ENCODE results near the gene TENM4.

TENM4 gene

DNA sequence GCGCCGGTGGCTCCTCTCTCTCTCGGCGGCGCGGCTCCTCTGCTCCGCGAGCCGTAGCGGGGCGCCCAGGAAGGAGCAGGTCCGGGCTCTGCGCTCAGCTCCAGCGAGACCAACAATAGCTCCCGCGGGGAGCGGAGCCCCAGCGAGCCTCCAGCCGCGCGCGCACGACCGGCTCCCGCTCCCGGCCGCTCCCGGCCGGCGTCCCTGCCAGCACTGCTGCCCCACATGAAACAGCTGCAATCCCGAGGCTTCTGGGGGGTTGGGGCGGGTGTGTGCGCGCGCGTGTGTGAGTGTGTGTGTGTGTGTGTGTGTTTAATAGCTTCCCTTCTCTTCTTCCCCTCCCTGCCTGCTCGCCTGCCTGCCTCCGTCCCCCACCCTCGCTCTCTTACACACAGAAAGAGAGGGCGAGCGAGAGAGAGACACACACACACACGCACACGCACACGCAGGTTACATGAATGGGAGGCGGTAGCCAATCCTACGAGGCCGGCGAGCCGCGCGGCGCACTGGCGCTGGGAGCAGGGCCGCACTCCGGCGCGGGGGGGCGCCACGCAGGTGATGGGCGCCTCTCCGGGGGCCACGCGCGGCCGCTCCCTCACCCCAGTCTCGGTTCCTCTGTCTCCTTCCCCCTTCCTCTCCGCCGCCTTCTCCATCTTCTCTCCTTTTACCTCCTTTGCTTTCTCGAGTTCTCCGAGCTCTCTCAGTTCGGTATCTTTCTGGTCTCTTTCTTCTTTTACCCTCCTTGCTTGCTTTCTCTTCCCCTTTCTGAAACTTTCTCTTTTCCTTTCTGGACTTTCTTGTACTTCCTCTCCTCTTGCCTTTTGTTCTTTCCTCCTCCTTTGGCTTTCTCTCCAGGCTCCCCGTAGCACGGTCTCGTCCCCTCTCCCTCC lies at the start of gene TENM4:
TSS of gene TENM4 (minus strand) at position 460 of the 890 bp plus-strand sequence. CDS start 371,086 bp downstream, outside the sequence.
- peak; percentile 83 to 85 for DNase-seq

DNA sequence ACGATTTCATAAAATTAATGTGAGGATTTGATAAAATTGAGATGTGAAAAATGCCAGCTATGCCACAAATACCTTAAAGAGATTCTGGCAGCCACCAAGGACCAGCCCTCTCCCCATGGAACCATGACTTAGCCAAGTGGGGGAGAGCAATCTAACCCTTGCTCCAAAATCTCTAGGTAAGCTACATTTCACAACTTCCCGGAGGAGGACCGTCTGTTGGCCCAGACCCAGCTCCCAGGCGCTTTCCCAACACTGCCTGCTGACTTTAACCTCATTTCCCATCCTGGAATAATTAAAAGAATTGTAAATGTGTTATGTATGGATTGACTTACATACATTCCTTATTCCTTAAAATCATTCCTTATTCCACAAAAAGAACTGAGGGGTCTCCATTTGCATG lies 47.5 kb upstream of the TENM4 start:
- DNase-seq = no peak

DNA sequence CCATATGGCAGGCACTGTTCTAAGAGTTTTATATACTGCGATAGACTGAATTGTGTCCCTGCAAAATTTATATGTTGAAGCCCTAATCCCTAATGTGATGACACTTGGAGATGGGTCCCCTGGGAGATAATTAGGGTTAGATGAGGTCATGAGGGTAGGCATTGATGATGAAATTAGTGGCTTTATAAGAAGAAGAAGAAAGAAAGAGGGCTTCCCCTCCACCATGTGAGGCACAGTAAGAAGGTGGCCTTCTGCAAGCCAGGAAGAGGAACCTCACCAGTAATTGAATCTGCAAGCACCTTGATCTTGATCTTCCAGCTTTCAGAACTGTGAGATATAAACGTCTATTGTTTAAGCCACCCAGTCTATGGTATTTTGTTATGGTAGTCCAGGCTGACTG lies 46.6 kb upstream of the TENM4 start:
- no peak for DNase-seq

DNA sequence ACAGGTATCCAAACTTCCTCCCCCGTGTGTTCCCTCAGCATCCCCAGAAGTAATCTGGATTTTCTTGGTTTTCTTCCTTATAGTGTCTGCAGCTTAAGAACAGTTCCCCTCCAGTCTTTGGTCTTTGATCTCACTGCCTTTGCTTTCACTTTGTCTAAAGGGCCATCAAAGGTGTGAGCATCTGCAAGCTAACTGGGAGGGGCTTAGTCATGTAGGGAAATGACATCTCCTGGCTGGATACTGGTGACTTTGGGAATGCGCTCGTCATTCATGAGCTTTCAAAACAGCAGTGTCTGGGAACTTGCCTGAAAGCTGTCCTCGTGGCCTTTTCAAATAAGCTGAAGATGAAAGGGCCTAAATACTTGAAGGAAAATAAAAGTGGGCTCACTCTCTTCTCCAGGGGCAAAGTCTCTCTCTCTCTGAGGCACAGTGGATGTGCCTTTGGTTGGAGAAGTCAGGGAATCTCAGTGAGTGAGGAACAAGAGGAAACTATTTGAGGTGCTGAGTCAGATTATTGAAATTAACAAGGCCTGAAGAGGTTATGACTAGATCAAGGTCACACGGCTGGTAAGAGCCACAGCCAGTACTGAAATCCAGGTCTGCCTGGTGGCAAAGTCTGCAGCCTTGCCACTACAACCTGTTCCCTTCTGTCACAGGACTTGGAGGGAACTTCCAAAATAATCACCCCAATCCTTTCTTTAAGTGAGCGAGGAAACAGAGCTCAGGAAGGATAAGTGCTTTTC lies 45.6 kb upstream of the TENM4 start:
- no peak for DNase-seq

DNA sequence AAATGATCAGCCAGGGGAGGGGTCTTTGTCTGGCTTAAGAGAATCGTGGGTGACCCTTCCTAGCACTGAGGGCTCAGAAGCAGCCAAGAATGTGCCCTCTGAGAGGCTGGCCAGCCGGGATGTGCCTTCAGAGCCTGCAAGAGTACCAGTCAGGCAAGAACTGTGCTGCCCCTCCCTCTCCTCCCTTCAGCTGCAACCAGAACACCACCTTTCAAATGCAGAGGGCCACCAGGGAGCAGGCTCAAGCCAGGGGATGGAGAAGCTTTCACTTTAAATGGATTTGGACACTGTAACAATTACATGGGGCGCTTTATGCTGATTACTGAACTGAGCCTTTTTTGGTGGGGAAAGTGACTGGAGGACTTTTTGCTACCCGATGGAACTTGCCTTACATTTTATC lies 44.9 kb upstream of the TENM4 start:
- no peak for DNase-seq

DNA sequence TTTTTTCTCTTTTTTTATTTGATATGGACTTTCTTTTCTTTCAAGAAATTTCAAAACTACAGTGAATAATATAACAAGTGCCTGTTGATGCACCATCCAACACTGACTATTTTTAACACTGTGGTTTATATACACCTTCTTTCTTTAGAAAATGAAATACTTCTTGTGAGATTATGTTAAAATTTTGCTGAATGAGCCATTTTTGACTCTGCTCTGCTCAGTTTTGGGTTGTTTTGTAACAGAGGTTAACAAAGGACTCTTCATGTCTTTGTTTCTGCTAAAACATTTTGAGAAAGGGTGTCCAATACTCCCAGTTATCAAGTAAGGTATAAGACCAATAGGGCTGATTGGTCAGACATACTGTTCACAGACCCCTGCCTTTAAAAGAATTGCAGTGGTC lies 44.0 kb upstream of the TENM4 start:
- DNase-seq = no peak

DNA sequence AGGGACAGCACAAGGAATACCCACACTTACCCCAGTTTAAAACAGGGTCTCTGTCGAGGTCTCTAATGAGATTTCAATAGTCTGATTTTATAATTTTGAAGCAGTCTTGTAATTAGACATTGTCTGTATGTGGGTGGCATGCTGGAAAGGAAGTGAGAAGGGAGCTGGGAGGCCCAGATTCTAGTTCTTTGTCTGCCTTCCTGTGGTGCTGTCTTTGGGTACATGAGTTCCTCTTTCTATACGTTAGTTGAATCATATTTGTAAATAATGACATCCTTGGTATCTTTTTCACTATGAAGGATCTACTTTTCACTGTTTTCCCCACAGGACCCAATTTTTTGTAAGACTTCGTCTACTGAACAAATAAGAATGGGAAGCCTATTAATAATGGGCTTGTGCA lies 42.0 kb upstream of the TENM4 start:
- no peak for DNase-seq

DNA sequence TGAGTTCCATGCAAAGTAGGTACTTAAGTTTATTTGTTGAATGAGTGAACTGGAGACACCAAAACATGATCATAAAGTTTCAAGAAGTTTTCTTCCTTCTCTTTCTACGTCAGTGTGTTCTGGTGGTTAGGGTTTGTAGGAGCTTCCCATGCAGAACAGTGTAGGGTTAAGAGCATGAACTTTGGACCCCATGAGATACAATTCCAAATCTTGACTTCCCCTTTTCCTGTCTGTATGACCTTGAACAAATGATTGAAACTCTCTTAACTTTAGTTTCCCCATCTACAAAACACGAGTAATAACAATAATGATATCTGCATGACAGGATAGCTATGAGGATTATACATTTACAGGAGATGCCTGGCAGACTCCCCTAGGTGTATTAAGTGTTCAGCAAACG lies 41.0 kb upstream of the TENM4 start:
- DNase-seq = no peak

DNA sequence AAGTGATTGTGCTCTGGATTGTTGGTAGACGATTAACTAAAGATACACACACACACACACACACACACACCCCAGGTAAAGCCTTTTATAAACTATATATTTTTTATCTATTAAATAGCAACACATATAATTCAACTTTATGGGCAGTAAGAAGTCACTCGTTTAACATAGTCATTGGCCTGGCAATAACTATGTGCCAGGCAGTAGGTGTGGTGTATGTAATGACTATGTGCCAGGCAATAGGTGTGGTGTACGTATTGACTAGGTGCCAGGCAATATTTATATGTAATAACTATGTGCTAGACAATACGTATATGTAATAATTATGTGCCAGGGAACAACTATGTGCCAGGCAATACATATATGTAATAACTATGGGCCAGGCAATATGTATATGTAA lies 40.0 kb upstream of the TENM4 start:
- DNase-seq = no peak

DNA sequence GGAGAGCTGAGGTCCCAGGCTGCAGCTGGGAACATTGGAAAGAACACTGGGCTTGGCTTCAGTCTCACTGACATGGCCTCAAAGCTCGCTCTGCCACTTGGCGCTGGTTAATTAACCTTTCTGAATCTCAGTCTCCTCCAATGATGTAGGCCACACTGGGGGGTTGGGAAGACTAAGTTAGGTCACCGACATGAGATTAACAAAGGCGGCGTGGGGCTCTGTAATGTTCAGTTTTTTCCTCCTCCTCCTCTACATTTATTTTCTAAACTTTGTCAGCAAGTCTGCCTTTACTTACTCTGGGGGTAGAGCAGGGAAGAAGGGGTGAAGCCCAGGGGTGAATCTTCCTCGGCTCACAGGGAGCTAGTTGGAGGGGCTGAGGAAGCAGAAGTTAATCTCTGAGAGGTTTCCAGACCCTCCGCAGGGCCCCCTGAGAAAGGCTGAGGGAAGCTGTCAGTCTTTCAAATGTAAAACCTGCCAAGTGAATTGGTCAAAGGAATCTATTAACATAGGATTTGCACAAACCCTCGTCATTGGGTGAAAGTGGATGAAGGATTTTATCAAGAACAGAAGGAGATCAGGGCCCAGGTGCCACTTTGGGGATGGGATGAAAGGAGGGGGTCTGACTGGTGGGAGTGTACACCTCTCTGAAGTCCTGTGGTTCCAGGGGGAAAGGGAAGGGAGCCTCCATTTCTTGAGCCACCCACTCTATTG lies 32.1 kb upstream of the TENM4 start:
- DNase-seq = no peak

DNA sequence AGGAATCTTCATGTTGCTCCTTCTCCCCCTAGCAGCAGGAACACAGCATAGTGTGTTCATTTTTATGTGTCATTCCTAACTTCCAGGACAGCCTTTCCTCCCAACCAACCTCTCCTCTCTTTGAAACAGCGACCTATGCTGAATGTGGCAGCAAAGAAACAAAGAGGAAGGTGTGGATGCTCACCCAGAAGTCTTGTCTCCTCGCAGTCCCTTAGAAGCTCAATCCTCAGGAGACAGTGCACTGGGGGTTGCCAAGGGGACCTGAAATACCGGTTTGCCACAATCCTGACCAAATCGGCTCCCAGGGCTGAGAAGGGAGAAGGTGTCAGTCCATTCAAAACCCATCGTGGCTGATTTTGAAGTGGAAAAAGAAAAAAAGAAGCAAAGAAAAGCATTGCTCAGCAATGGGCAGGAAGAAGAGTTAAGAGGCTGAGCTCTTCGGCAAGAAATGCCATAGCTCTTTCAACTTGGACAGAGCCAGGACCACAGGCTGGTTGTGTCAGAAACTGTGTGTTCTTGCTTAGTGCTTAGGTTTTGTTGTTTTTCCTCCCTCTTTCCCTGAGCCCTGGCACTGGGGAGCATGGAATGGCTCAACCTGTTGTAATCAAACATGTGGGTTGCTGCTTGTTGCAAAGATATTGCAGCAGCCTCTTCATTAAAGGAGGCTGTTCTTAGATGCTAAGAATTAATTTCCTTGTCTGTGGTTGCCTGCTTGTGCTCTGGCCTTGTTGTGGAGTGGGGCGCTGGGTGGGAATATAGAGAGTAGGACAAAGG lies 30.4 kb upstream of the TENM4 start:
- DNase-seq = no peak

DNA sequence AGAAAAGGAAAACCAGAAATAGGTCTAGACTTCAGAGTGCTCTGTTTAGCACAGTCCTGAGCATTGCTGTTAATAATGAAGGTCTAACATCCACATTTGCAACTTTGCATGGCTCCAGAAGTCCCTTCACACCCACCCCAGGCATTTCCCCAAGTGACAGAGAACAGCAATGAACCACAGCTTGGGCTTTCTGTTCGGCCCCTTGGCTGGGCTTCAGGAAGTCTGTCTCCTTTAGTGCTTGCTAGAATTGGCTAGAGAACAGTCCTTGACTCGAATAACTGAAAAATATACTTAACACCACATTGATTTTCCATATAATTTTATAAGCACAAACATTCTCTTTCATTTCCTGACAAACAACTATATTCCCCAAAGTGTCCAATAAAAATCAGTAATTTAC lies 29.3 kb upstream of the TENM4 start:
- DNase-seq = no peak

DNA sequence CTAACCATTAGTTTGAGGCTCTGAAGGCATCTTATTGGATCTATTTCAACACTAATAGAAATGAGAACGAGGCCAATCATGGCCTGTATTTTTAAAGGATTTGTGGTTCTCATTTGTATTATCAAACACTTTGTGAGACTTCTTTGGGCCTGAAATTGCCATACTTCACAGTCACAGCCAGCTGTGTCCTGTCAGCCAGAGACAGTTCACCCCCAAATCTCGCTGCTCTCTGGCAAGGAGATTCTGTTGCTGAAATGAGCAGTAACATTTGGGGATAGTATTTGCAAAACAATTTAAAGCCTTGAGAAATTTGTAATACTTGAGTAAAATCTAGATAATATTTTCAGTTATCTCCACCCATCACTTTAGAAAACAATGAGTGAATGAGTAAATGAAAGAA lies 26.9 kb upstream of the TENM4 start:
- no peak for DNase-seq

DNA sequence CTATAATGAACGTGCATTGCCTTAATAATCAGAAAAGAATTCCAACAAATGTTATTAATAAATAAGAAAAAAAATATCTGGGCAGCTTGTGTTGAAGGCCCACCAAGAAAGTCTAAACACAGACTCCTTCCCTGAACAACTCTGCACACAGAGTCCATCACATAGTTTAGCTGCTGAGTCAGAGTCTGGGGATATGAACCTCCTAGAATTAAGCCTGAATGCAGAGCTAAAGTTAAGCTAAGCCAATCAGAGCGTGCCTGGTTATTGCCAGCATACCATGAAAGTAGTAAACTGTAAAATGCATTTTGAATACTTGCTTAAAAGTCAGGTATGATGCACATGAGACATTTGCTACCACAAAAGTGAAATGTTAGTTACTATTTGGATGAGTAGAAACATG lies 25.6 kb upstream of the TENM4 start:
- DNase-seq = no peak

DNA sequence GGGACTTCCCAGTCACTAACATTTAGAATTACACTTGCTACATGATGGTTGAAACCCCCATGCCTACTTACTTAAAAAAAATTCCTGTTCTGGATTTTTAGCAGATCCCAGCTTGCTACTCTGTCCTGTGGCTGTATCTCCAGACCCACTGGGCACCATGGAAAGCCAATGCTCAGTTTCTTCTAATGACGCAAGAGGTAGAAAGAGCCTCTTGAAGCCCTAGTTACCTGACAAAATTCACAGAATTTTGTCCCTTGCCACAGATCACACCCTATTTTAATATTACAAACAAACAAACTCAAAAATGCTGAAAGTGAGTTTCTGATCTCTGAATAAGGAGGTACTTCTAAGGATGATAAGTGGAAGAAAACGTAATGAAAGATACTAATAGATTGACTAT lies 24.3 kb upstream of the TENM4 start:
- DNase-seq = no peak

DNA sequence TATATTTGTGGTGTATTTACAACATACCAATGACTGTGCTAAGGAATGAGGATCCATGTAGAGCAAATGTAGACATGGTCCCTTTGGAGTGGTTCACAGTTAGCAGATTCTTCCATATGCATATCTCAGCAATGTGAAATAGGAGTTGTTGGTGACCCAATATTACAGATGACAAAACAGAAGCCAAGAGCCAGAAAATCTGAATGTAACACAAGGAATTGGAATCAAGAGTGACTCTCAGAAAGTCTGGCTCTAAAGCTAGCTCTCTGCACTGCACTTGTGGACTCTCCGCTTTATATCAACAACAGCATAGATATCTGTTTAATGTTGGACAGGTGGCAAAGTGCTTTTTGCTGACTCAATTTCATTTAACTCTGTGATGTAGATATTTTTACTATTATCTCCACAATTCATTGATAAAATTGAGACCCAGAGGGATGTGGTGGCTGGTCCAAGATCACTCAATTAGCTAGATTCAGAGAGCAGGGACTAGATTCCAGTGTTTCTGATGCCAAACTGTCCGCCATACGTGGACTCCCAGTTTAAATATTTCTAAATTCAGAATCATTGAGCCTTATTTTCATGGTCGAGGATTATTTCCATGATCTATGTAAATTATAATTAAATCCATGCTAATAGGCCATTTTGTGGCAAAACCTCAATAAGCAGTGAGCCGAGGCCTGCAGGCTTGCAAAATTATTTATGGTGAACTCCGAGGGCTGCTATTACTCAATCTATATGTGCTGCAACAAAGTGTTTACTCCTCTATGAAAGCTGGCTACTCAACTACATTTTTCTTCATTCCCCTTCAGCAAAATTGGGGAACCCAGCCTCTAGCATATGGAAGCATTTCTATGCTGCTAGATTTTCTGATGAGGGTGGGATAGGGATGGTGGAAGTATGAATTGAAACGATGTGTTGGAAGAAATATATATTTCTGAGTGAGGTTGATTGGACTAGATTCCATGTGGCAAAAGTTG lies 21.1 kb upstream of the TENM4 start:
- no peak for DNase-seq

DNA sequence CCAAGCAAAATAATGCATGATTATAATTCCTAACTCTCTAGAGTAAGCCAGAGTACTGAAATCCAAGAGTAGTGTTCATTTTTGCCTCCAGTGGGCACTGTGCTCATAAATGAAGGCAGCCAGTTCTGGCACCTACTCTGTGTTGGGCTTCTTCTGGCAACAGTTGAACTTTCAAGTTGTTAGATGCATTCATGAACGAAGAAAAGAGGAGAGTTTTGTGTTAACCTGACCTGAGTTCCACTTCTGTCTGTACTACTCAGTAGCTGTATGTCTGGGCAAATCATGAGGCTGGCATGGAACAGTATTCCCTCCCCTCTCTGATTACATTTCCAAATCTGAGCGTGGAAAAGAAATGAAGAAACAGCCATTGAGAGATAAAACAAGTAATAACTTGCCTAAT lies 20.3 kb upstream of the TENM4 start:
- no peak for DNase-seq

DNA sequence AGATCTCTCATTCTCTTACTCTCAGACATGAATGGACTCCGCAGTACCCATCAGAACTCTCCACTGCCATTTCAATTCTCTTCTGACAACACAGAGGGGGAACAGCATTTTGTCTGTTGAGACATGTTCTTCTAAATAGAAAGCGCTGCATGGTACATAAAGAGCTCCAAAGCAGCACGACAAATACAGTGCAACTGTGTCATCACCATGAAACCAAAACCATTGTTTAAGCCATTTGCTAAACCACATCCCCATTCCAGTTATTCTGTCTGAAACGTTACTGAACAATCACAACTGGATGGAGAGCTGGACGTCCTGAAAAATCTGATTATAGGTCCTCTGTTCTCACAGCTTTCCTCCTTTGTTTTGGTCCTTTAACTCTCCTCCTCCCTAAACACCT lies 17.9 kb upstream of the TENM4 start:
- DNase-seq = peak; percentile 43 to 71

DNA sequence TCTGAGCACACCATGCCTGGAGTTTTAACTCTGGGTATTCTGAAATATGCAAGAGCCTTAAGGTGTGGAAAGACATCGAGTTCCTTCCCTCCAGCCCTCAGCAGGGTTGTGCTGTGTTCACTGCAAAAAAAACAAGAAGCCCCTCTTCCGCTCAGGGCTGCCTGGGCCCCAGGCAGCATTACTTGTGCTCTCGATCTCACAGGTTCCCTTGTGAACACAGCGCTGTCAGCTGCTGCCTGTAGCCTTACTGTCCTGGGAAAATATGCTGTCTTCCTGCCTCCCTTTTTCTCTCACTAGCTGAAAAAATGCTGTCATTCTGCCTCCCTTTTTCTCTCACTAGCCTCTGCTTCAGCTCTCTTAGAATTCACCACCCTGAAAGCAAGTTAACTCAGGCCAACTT lies 15.7 kb upstream of the TENM4 start:
- DNase-seq = no peak

DNA sequence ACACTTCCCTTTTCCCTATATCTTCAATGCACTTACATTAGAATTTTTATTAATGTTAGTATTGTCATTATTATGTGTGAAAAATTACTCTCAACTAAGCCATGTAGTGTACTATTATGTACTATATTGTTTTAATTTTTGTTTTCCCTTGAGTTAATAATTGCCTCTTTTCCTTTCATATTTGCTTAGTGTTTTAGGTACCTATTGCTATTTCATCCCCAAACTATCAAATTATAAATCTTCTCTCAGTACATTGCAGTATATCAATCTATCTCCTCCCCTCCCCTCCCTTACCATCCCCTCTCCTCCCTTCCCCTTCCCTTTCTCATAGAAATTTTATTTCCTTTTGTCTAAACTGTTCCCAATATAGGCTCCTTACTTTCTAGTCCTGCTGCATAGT lies 12.8 kb upstream of the TENM4 start:
- DNase-seq = no peak

DNA sequence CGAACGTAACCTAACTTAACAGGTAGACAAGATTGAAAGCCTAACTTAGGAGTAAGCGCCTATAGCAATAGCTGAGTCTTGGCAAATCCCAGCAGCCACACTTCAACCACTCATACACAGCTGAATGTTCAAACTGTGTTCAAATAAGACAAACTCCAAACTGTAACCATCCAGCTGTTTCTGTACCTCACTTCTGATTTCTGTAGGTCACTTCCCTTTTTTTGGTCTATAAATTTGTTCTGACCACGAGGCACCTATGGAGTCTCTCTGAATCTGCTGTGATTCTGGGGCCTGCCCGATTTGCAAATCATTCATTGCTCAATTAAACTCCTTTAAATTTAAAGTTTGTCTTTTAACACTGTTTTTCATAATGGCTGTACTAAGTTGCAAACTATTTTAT lies 8.2 kb upstream of the TENM4 start:
- DNase-seq = no peak

Data from NCI-H1930 (cell line).